HepG2 (cell line): ENCODE data around the gene ERRFI1.

Experiments
- ZBTB49 ChIP-seq: sonication (generic); formaldehyde crosslinking; IDR thresholded peaks from 2 replicates; pipeline ENCODE4 v1.4.0; 2020; ENCODE audit warnings: missing genetic modification reagents, borderline replicate concordance
- ZNF232 ChIP-seq: sonication (generic); formaldehyde crosslinking; IDR thresholded peaks from 2 replicates; pipeline ENCODE4 v1.4.0; 2020; ENCODE audit warnings: missing genetic modification reagents, borderline replicate concordance

GRCh38 chr1:8075511-8076051 lies 49.5 kb upstream of the ERRFI1 start:
- TF ChIP-seq ZNF232 (CRISPR knock-in tag) (no peak), ZBTB49 (CRISPR knock-in tag) (no peak)
